ENCODE data around the gene SLC12A5.

- no peak for TF ChIP-seq GABPB2 (CRISPR knock-in tag; conservative IDR thresholded peaks at IDR 0.05)
- TF ChIP-seq ZNF311 (CRISPR knock-in tag; IDR thresholded peaks at IDR 0.05), result no peak
- no peak for TF ChIP-seq CTCF (IDR thresholded peaks at IDR 0.05 in 2 of 3, conservative IDR thresholded peaks at IDR 0.05 in 1 of 3; ENCODE audit: insufficient read depth in 2 of 3, low read depth in 1 of 3, low read length in 3 of 3)
- no peak for TF ChIP-seq HNRNPH1 (optimal IDR thresholded peaks at IDR 0.05; ENCODE audit: low read depth, low read length)
These were observed 22.9 kb upstream of the SLC12A5 start for GRCh38 chr20:46006022-46006705.

Measured in K562 (cell line).